ENCODE measurements around the gene RAB27B.
A peak's percentile ranks its signal among the peaks of the same experiment; 100 is the strongest.

RAB27B gene

DNA sequence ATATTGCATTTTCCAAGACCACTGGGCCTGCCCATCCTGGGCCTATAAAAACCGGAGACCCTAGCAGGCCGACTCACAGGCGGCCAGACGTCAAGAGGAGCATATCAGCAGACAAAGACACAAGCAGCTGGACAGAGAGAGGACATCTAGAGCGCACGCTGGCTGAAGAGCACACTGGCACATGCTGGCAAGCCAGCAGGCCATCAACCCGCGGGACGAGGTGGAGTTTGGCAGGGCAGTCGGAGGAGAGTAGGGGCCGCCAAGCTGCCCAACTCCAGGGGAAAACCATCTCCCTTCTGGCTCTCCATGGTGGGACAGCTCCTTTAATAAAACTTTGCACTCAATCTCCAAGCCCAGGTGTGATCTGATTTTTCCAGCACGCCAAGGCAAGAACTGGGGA, 36.6 kb upstream of the RAB27B start:
- H2AFZ ChIP-seq (ENCODE audit: low read length), result no peak overlapping the region
- H3K23ac ChIP-seq (ENCODE audit: low read depth, low read length, poor library complexity), result no peak overlapping the region
- H3K4me3 ChIP-seq (ENCODE audit: low read length in 2 of 2), result no peak overlapping the region
- no peak overlapping the region for H2BK15ac ChIP-seq (ENCODE audit: low read length)
- peak overlapping the region; percentile 57 for H2BK5ac ChIP-seq (ENCODE audit: low read length)
- H3K36me3 ChIP-seq (replicated peaks in 1 of 2; ENCODE audit: control insufficient read depth in 2 of 2, insufficient read depth in 2 of 2, low read length in 2 of 2), result no peaks in the 10 kb centered on the region
- H2BK120ac ChIP-seq (ENCODE audit: low read depth, low read length), result no peak overlapping the region
- H2BK12ac ChIP-seq (ENCODE audit: low read length), result no peak overlapping the region
- H3K9ac ChIP-seq (ENCODE audit: low read depth, low read length, poor library complexity), result no peak overlapping the region
- H3K27me3 ChIP-seq (ENCODE audit: control insufficient read depth in 3 of 3, insufficient read depth in 3 of 3, low read depth in 1 of 3, low read length in 3 of 3), result no peaks in the 10 kb centered on the region
- peak overlapping the region; percentile 39 for H3K14ac ChIP-seq (ENCODE audit: low read length)
- no peaks in the 10 kb centered on the region for H3K4me1 ChIP-seq (ENCODE audit: control insufficient read depth in 2 of 2, insufficient read depth in 1 of 2, low read depth in 1 of 2, low read length in 2 of 2)
- H2AK5ac ChIP-seq (ENCODE audit: low read depth, low read length), result no peak overlapping the region
- no peak overlapping the region for H3K4ac ChIP-seq (ENCODE audit: low read length)
- H4K91ac ChIP-seq (ENCODE audit: low read depth, low read length, poor library complexity), result no peak overlapping the region
- H4K8ac ChIP-seq (ENCODE audit: low read depth, low read length), result no peak overlapping the region
- DNase-seq (ENCODE audit: low spot score), result no peak
- H3K27ac ChIP-seq (replicated peaks; ENCODE audit: low read length), result no peak overlapping the region
- no CpG with 5 or more reads among the region's 12 CpGs for WGBS, 2 donors (ENCODE audit: extremely low coverage in 2 of 2, insufficient read length in 2 of 2, insufficient replicate concordance in 1 of 2)
- H3K18ac ChIP-seq (ENCODE audit: low read length), result no peak overlapping the region
- H3K79me1 ChIP-seq (ENCODE audit: low read depth, low read length), result no peaks in the 10 kb centered on the region
- no peak overlapping the region for H3K4me2 ChIP-seq (ENCODE audit: insufficient read depth, low read length, poor library complexity, severe bottlenecking)
- H3K9me3 ChIP-seq (replicated peaks in 1 of 2; ENCODE audit: control insufficient read depth in 2 of 2, insufficient read depth in 1 of 2, low read depth in 1 of 2, low read length in 2 of 2), result no peaks in the 10 kb centered on the region

DNA sequence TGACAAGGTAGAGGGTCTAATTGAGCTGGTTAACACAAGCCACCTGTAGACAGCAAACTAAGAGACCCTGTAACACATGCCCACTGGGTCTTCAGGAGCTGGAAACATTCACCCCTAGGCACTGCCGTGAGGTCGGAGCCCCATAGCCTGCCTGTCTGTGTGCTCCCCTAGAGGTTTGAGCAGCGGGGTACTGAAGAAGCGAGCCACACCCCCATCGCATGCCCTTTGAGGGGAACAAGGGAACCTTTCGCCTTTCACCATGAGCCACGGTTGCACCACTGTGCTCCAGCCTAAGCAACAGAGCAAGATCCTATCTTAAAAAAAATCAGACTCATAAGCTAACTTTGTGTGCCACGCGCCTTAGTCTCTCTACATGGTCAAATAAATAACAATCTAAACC, 36.2 kb upstream of the RAB27B start:
- no peaks in the 10 kb centered on the region for H3K79me1 ChIP-seq (ENCODE audit: low read depth, low read length)
- H3K14ac ChIP-seq (ENCODE audit: low read length), result no peak overlapping the region
- no peak overlapping the region for H3K27ac ChIP-seq (replicated peaks; ENCODE audit: low read length)
- H3K4me1 ChIP-seq (ENCODE audit: control insufficient read depth in 2 of 2, insufficient read depth in 1 of 2, low read depth in 1 of 2, low read length in 2 of 2), result no peaks in the 10 kb centered on the region
- no peak overlapping the region for H2BK15ac ChIP-seq (ENCODE audit: low read length)
- no peak overlapping the region for H3K4me2 ChIP-seq (ENCODE audit: insufficient read depth, low read length, poor library complexity, severe bottlenecking)
- no peaks in the 10 kb centered on the region for H3K9me3 ChIP-seq (replicated peaks in 1 of 2; ENCODE audit: control insufficient read depth in 2 of 2, insufficient read depth in 1 of 2, low read depth in 1 of 2, low read length in 2 of 2)
- H2BK12ac ChIP-seq (ENCODE audit: low read length), result no peak overlapping the region
- H3K18ac ChIP-seq (ENCODE audit: low read length), result no peak overlapping the region
- H2BK5ac ChIP-seq (ENCODE audit: low read length), result peak overlapping the region; percentile 57
- H3K4ac ChIP-seq (ENCODE audit: low read length), result no peak overlapping the region
- H4K91ac ChIP-seq (ENCODE audit: low read depth, low read length, poor library complexity), result no peak overlapping the region
- DNase-seq (ENCODE audit: low spot score), result no peak
- no peak overlapping the region for H2AK5ac ChIP-seq (ENCODE audit: low read depth, low read length)
- H4K8ac ChIP-seq (ENCODE audit: low read depth, low read length), result no peak overlapping the region
- WGBS, 2 donors (ENCODE audit: extremely low coverage in 2 of 2, insufficient read length in 2 of 2, insufficient replicate concordance in 1 of 2), result no CpG with 5 or more reads among the region's 9 CpGs
- no peak overlapping the region for H3K23ac ChIP-seq (ENCODE audit: low read depth, low read length, poor library complexity)
- H3K4me3 ChIP-seq (ENCODE audit: low read length in 2 of 2), result no peak overlapping the region
- H2AFZ ChIP-seq (ENCODE audit: low read length), result no peak overlapping the region
- H3K36me3 ChIP-seq (replicated peaks in 1 of 2; ENCODE audit: control insufficient read depth in 2 of 2, insufficient read depth in 2 of 2, low read length in 2 of 2), result no peaks in the 10 kb centered on the region
- H2BK120ac ChIP-seq (ENCODE audit: low read depth, low read length), result no peak overlapping the region
- no peaks in the 10 kb centered on the region for H3K27me3 ChIP-seq (ENCODE audit: control insufficient read depth in 3 of 3, insufficient read depth in 3 of 3, low read depth in 1 of 3, low read length in 3 of 3)
- no peak overlapping the region for H3K9ac ChIP-seq (ENCODE audit: low read depth, low read length, poor library complexity)

- no peak overlapping the region for H2AK5ac ChIP-seq (ENCODE audit: low read depth, low read length)
- WGBS, 2 donors (ENCODE audit: extremely low coverage in 2 of 2, insufficient read length in 2 of 2, insufficient replicate concordance in 1 of 2), result no CpG with 5 or more reads among the region's 1 CpG
- H3K4me1 ChIP-seq (ENCODE audit: control insufficient read depth in 2 of 2, insufficient read depth in 1 of 2, low read depth in 1 of 2, low read length in 2 of 2), result no peaks in the 10 kb centered on the region
- H3K36me3 ChIP-seq (replicated peaks in 1 of 2; ENCODE audit: control insufficient read depth in 2 of 2, insufficient read depth in 2 of 2, low read length in 2 of 2), result no peaks in the 10 kb centered on the region
- no peak overlapping the region for H3K9ac ChIP-seq (ENCODE audit: low read depth, low read length, poor library complexity)
- H3K4ac ChIP-seq (ENCODE audit: low read length), result no peak overlapping the region
- H3K27ac ChIP-seq (replicated peaks; ENCODE audit: low read length), result no peak overlapping the region
- H2BK12ac ChIP-seq (ENCODE audit: low read length), result no peak overlapping the region
- H3K79me1 ChIP-seq (ENCODE audit: low read depth, low read length), result no peaks in the 10 kb centered on the region
- H2AFZ ChIP-seq (ENCODE audit: low read length), result no peak overlapping the region
- no peak overlapping the region for H3K4me2 ChIP-seq (ENCODE audit: insufficient read depth, low read length, poor library complexity, severe bottlenecking)
- no peak overlapping the region for H2BK5ac ChIP-seq (ENCODE audit: low read length)
- no peak overlapping the region for H3K23ac ChIP-seq (ENCODE audit: low read depth, low read length, poor library complexity)
- no peaks in the 10 kb centered on the region for H3K9me3 ChIP-seq (replicated peaks in 1 of 2; ENCODE audit: control insufficient read depth in 2 of 2, insufficient read depth in 1 of 2, low read depth in 1 of 2, low read length in 2 of 2)
- H4K91ac ChIP-seq (ENCODE audit: low read depth, low read length, poor library complexity), result no peak overlapping the region
- DNase-seq (ENCODE audit: low spot score), result no peak
- H4K8ac ChIP-seq (ENCODE audit: low read depth, low read length), result no peak overlapping the region
- H2BK15ac ChIP-seq (ENCODE audit: low read length), result no peak overlapping the region
- H3K18ac ChIP-seq (ENCODE audit: low read length), result no peak overlapping the region
- peak overlapping the region; percentile 82 for H2BK120ac ChIP-seq (ENCODE audit: low read depth, low read length)
- no peaks in the 10 kb centered on the region for H3K27me3 ChIP-seq (ENCODE audit: control insufficient read depth in 3 of 3, insufficient read depth in 3 of 3, low read depth in 1 of 3, low read length in 3 of 3)
- H3K4me3 ChIP-seq (ENCODE audit: low read length in 2 of 2), result no peak overlapping the region
- no peak overlapping the region for H3K14ac ChIP-seq (ENCODE audit: low read length)
Observed at GRCh38 chr18:54794823-54795222, 33.5 kb upstream of the RAB27B start.

DNA sequence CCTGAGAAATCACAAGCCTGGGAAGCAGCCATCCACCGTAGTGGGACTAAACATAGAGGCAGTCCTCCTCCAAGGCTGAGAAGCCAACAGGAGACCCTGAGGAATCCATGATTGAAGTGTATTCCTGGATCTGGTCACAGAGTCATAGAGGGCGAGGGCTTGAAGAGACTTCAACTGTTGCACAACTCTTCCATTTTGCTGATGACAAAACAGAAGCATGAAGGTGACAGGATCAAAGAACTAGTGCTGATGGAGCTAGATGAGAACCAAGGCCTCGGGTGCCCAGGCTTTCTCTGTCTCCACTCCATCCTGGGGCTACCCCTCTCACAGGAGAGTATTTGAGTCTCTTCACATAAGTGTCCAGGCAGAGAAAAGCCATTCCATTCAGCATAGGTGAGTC, 30.1 kb upstream of the RAB27B start:
- Histone ChIP-seq H3K9me3 (replicated peaks in 1 of 2; ENCODE audit: control insufficient read depth in 2 of 2, insufficient read depth in 1 of 2, low read depth in 1 of 2, low read length in 2 of 2) (no peaks in the 10 kb centered on the region), H2BK120ac (ENCODE audit: low read depth, low read length) (no peak overlapping the region), H2AK5ac (ENCODE audit: low read depth, low read length) (no peak overlapping the region), H3K4me1 (ENCODE audit: control insufficient read depth in 2 of 2, insufficient read depth in 1 of 2, low read depth in 1 of 2, low read length in 2 of 2) (no peaks in the 10 kb centered on the region), H3K27me3 (ENCODE audit: control insufficient read depth in 3 of 3, insufficient read depth in 3 of 3, low read depth in 1 of 3, low read length in 3 of 3) (no peaks in the 10 kb centered on the region), H3K4me3 (ENCODE audit: low read length in 2 of 2) (no peak overlapping the region), H4K8ac (ENCODE audit: low read depth, low read length) (no peak overlapping the region), H2BK12ac (ENCODE audit: low read length) (no peak overlapping the region), H2BK5ac (ENCODE audit: low read length) (no peak overlapping the region), H3K79me1 (ENCODE audit: low read depth, low read length) (no peaks in the 10 kb centered on the region), H3K4me2 (ENCODE audit: insufficient read depth, low read length, poor library complexity, severe bottlenecking) (no peak overlapping the region), H3K23ac (ENCODE audit: low read depth, low read length, poor library complexity) (no peak overlapping the region), H3K9ac (ENCODE audit: low read depth, low read length, poor library complexity) (no peak overlapping the region), H3K4ac (ENCODE audit: low read length) (no peak overlapping the region), H3K36me3 (replicated peaks in 1 of 2; ENCODE audit: control insufficient read depth in 2 of 2, insufficient read depth in 2 of 2, low read length in 2 of 2) (no peaks in the 10 kb centered on the region), H4K91ac (ENCODE audit: low read depth, low read length, poor library complexity) (no peak overlapping the region), H3K18ac (ENCODE audit: low read length) (no peak overlapping the region), H2AFZ (ENCODE audit: low read length) (no peak overlapping the region), H2BK15ac (ENCODE audit: low read length) (no peak overlapping the region), H3K14ac (ENCODE audit: low read length) (no peak overlapping the region), H3K27ac (replicated peaks; ENCODE audit: low read length) (no peak overlapping the region)
- WGBS, 2 donors (ENCODE audit: extremely low coverage in 2 of 2, insufficient read length in 2 of 2, insufficient replicate concordance in 1 of 2), result no CpG with 5 or more reads among the region's 3 CpGs
- no peak for DNase-seq (ENCODE audit: low spot score)
